Non-pigmented ciliary epithelial cell (primary cell): ENCODE measurements around the gene CAPS.

Experiments used
- DNase-seq: peaks from one replicate; pipeline ENCODE4 v3.0.0-alpha.2; 2010; ENCODE audit warnings: low read depth

The CAPS gene

GRCh38 chr19:5910638-5910907 is 3.5 kb upstream of the CAPS start:
- no peak for DNase-seq

GRCh38 chr19:5911366-5911765 is 2.7 kb upstream of the CAPS start:
- no peak for DNase-seq

- DNase-seq: no peak
Measured at GRCh38 chr19:5914358-5914774, 312 bp downstream of the CAPS start.

GRCh38 chr19:5914946-5915781 is 1.1 kb downstream of the CAPS start:
- DNase-seq: no peak

- no peak for DNase-seq
Measured at GRCh38 chr19:5915782-5916165, 1.7 kb downstream of the CAPS start.

GRCh38 chr19:5916181-5916708 is 2.2 kb downstream of the CAPS start:
- no peak for DNase-seq

GRCh38 chr19:5917431-5918107 is 3.5 kb downstream of the CAPS start:
- no peak for DNase-seq

GRCh38 chr19:5918463-5919079 is 4.5 kb downstream of the CAPS start:
- no peak for DNase-seq

GRCh38 chr19:5921516-5922160 is 7.6 kb downstream of the CAPS start:
- DNase-seq: no peak

- no peak for DNase-seq
Measured at GRCh38 chr19:5922161-5922545, 8.1 kb downstream of the CAPS start.

GRCh38 chr19:5923356-5923755 is 9.3 kb downstream of the CAPS start:
- no peak for DNase-seq

GRCh38 chr19:5925830-5926427 is 11.9 kb downstream of the CAPS start:
- DNase-seq: no peak

- no peak for DNase-seq
Measured at GRCh38 chr19:5926641-5927440, 12.8 kb downstream of the CAPS start.

GRCh38 chr19:5927441-5927821 is 13.4 kb downstream of the CAPS start:
- no peak for DNase-seq

GRCh38 chr19:5929179-5929578 is 15.1 kb downstream of the CAPS start:
- no peak for DNase-seq

- DNase-seq: no peak
Measured at GRCh38 chr19:5929625-5930024, 15.6 kb downstream of the CAPS start.

GRCh38 chr19:5931251-5931650 is 17.2 kb downstream of the CAPS start:
- DNase-seq: no peak

- DNase-seq: no peak
Measured at GRCh38 chr19:5932146-5932545, 18.1 kb downstream of the CAPS start.

- no peak for DNase-seq
Measured at GRCh38 chr19:5932609-5933262, 18.7 kb downstream of the CAPS start.

GRCh38 chr19:5933391-5934068 is 19.5 kb downstream of the CAPS start:
- DNase-seq: no peak

- no peak for DNase-seq
Measured at GRCh38 chr19:5934069-5934401, 20.0 kb downstream of the CAPS start.
